Endodermal cell (in vitro differentiated cells): ENCODE results near the gene SLC34A3. TPM values are rescaled to one million over a fixed set of nuclear protein-coding genes. Genes with fewer than 3 reads are reported as not detected.

Experiments used
- DNase-seq: peaks from one replicate; pipeline ENCODE4 v3.0.0-alpha.2; 2017
- H3K27ac ChIP-seq: 2 replicates; pipeline ENCODE4 v1.5.1; 2013; ENCODE audit warnings: mild to moderate bottlenecking, low read depth, low read length, moderate library complexity
- H3K27me3 ChIP-seq: 2 replicates; pipeline ENCODE4 v1.6.1; 2013; ENCODE audit warnings: mild to moderate bottlenecking, low read length, moderate library complexity; ENCODE audit not compliant: insufficient read depth, control insufficient read depth, poor library complexity, severe bottlenecking
- H3K36me3 ChIP-seq: 2 replicates; pipeline ENCODE4 v1.7.0; 2013; ENCODE audit warnings: mild to moderate bottlenecking, low read length, moderate library complexity; ENCODE audit not compliant: control insufficient read depth, insufficient read depth
- H3K4me1 ChIP-seq: one replicate; pipeline ENCODE4 v1.7.0; 2013; ENCODE audit warnings: low read length; ENCODE audit not compliant: control insufficient read depth, insufficient read depth
- H3K4me3 ChIP-seq: 2 replicates; pipeline ENCODE4 v1.5.1; 2013; ENCODE audit warnings: mild to moderate bottlenecking, low read length, moderate library complexity
- H3K9ac ChIP-seq: 2 replicates; pipeline ENCODE4 v1.6.1; 2013; ENCODE audit warnings: mild to moderate bottlenecking, low read length, moderate library complexity; ENCODE audit not compliant: poor library complexity, severe bottlenecking; ENCODE audit errors: extremely low read depth
- H3K9me3 ChIP-seq: 2 replicates; pipeline ENCODE4 v1.6.1; 2013; ENCODE audit warnings: mild to moderate bottlenecking, low read length, moderate library complexity; ENCODE audit not compliant: control insufficient read depth
- H3K27ac Mint-ChIP-seq: 2 replicates; pipeline ENCODE4 v1.8.0; 2020; ENCODE audit warnings: mixed read lengths
- H3K27me3 Mint-ChIP-seq: 2 replicates; pipeline ENCODE4 v1.8.0; 2021; ENCODE audit warnings: mild to moderate bottlenecking, mixed read lengths; ENCODE audit not compliant: insufficient read depth
- H3K36me3 Mint-ChIP-seq: 2 replicates; pipeline ENCODE4 v1.8.0; 2020; ENCODE audit warnings: low read depth, mixed read lengths
- H3K4me1 Mint-ChIP-seq: 2 replicates; pipeline ENCODE4 v1.8.0; 2020; ENCODE audit warnings: mixed read lengths
- H3K4me3 Mint-ChIP-seq: 2 replicates; pipeline ENCODE4 v1.8.0; 2020; ENCODE audit warnings: mild to moderate bottlenecking, moderate library complexity, mixed read lengths
- H3K9me3 Mint-ChIP-seq: 2 replicates; pipeline ENCODE4 v1.8.0; 2020; ENCODE audit warnings: mild to moderate bottlenecking, mixed read lengths
- CTCF ChIP-seq: fragments of 200-600 bp; sonication (generic); conservative IDR thresholded peaks from 2 replicates; pipeline ENCODE4 v1.5.0; 2021; ENCODE audit warnings: antibody characterized with exemption, mild to moderate bottlenecking
- WGBS, 2 experiments: methylation state at CpG; one replicate each; pipeline versions ENCODE4 v1.1.5 to v1.1.7; 2013; ENCODE audit warnings: missing lambda C conversion rate in 2 of 2, mixed read lengths in 1 of 2; ENCODE audit not compliant: insufficient coverage in 1 of 2, insufficient read length in 1 of 2; 5-methylcytosine and 5-hydroxymethylcytosine counted together
- total RNA-seq, 2 donors: library from RNA; stranded (reverse); fragmentation: NEBNext Ultra II Directional in 1 of 2; extraction: Animal tissue kit (Norgen Biotek cat#: 25700) in 1 of 2; gene quantifications; 2 replicates in 1 of 2; 3 replicates in 1 of 2; pipeline ENCODE4 v1.2.1, GENCODE V29; 2021

Gene SLC34A3
- total RNA-seq, 2 donors from 2014 or later = 0.15 TPM; not detected in 1

- Mint-ChIP-seq H3K27ac (peak overlapping the region; percentile 76), H3K4me1 (peaks cover 20% of the 10 kb centered on the region), H3K4me3 (no peak overlapping the region), H3K27me3 (peaks cover 2% of the 10 kb centered on the region), H3K9me3 (no peaks in the 10 kb centered on the region), H3K36me3 (peaks cover 13% of the 10 kb centered on the region)
- no peak overlapping the region for H3K9ac ChIP-seq
- H3K4me1 ChIP-seq = peaks cover 10% of the 10 kb centered on the region
- no peaks in the 10 kb centered on the region for H3K27me3 ChIP-seq
- TF ChIP-seq CTCF = no peak
- H3K4me3 ChIP-seq = no peak overlapping the region
- no peak for DNase-seq
- WGBS, 2 experiments = 80 to 95% methylated on average over 1 to 10 of the region's 10 CpGs
- H3K9me3 ChIP-seq = no peaks in the 10 kb centered on the region
- H3K27ac ChIP-seq = no peak overlapping the region
- peaks cover 12% of the 10 kb centered on the region for H3K36me3 ChIP-seq
Measured at GRCh38 chr9:137275203-137275587, 44.5 kb downstream of the SLC34A3 start.

GRCh38 chr9:137275588-137276472 is 45.1 kb downstream of the SLC34A3 start:
- Histone ChIP-seq H3K4me3 (no peak overlapping the region), H3K9ac (no peak overlapping the region), H3K9me3 (no peaks in the 10 kb centered on the region), H3K27me3 (no peaks in the 10 kb centered on the region), H3K27ac (no peak overlapping the region), H3K36me3 (peaks cover 12% of the 10 kb centered on the region), H3K4me1 (peaks cover 10% of the 10 kb centered on the region)
- peak overlapping the region; percentile 76 for H3K27ac Mint-ChIP-seq
- no peak overlapping the region for H3K4me3 Mint-ChIP-seq
- 91 to 96% methylated on average over 9 to 24 of the region's 24 CpGs for WGBS, 2 experiments
- H3K9me3 Mint-ChIP-seq = no peaks in the 10 kb centered on the region
- peaks cover 13% of the 10 kb centered on the region for H3K36me3 Mint-ChIP-seq
- no peak for TF ChIP-seq CTCF
- peaks cover 20% of the 10 kb centered on the region for H3K4me1 Mint-ChIP-seq
- peaks cover 2% of the 10 kb centered on the region for H3K27me3 Mint-ChIP-seq
- DNase-seq = peak; percentile 47

- Mint-ChIP-seq H3K27ac (peak overlapping the region; percentile 96), H3K36me3 (peaks cover 9% of the 10 kb centered on the region), H3K4me3 (peak overlapping the region; percentile 59), H3K4me1 (peaks cover 20% of the 10 kb centered on the region), H3K9me3 (no peaks in the 10 kb centered on the region), H3K27me3 (peaks cover 2% of the 10 kb centered on the region)
- TF ChIP-seq CTCF = no peak
- WGBS, 2 experiments = 62 to 84% methylated on average over 12 to 30 of the region's 30 CpGs
- Histone ChIP-seq H3K27me3 (no peaks in the 10 kb centered on the region), H3K4me3 (peak overlapping the region; percentile 73), H3K4me1 (peaks cover 10% of the 10 kb centered on the region), H3K27ac (no peak overlapping the region), H3K36me3 (peaks cover 12% of the 10 kb centered on the region), H3K9me3 (no peaks in the 10 kb centered on the region), H3K9ac (peak overlapping the region; percentile 55)
- DNase-seq = peak; percentile 84
Measured at GRCh38 chr9:137276473-137277328, 46.0 kb downstream of the SLC34A3 start.
